Astrocyte (in vitro differentiated cells and primary cell): ENCODE results near the gene GGA2. TPM values are rescaled to one million over a fixed set of nuclear protein-coding genes. Genes with fewer than 3 reads are reported as not detected.

ENCODE experiments used
- DNase-seq: peaks from one replicate; pipeline ENCODE4 v3.0.0-alpha.2; 2010; ENCODE audit warnings: low read depth
- FAIRE-seq: peaks from 2 replicates; lab custom pipeline; 2011; peaks lifted over from hg19 to GRCh38; lab: Jason Lieb, UNC
- H2AFZ ChIP-seq: 2 replicates; pipeline ENCODE4 v1.6.0; 2012; ENCODE audit warnings: low read depth, low read length, inconsistent platforms
- H3K27ac ChIP-seq: 2 replicates; pipeline ENCODE4 v1.5.1; 2011; ENCODE audit warnings: low read depth, low read length, inconsistent platforms
- H3K27me3 ChIP-seq: 2 replicates; pipeline ENCODE4 v1.6.0; 2011; ENCODE audit warnings: low read length, inconsistent platforms; ENCODE audit not compliant: insufficient read depth
- H3K36me3 ChIP-seq: 2 replicates; pipeline ENCODE4 v1.5.1; 2011; ENCODE audit warnings: low read length, inconsistent platforms; ENCODE audit not compliant: insufficient read depth
- H3K4me1 ChIP-seq: 2 replicates; pipeline ENCODE4 v1.5.1; 2011; ENCODE audit warnings: low read length, inconsistent platforms; ENCODE audit not compliant: insufficient read depth
- H3K4me2 ChIP-seq: 2 replicates; pipeline ENCODE4 v1.6.0; 2012; ENCODE audit warnings: low read length, inconsistent platforms
- H3K4me3 ChIP-seq: 2 replicates; pipeline ENCODE4 v1.5.1; 2011; ENCODE audit warnings: low read depth, mild to moderate bottlenecking, low read length, inconsistent platforms; ENCODE audit not compliant: insufficient read depth
- H3K79me2 ChIP-seq: 2 replicates; pipeline ENCODE4 v1.6.0; 2012; ENCODE audit warnings: mild to moderate bottlenecking, low read length, inconsistent platforms; ENCODE audit not compliant: insufficient read depth
- H3K9ac ChIP-seq: 2 replicates; pipeline ENCODE4 v1.6.0; 2012; ENCODE audit warnings: mild to moderate bottlenecking, low read length, inconsistent platforms
- H3K9me3 ChIP-seq: 2 replicates; pipeline ENCODE4 v1.5.1; 2012; ENCODE audit warnings: low read depth, mild to moderate bottlenecking, low read length, inconsistent platforms; ENCODE audit not compliant: insufficient read depth
- H4K20me1 ChIP-seq: 2 replicates; pipeline ENCODE4 v1.6.0; 2012; ENCODE audit warnings: low read length, inconsistent platforms; ENCODE audit not compliant: insufficient read depth
- H3K27ac Mint-ChIP-seq: one replicate; pipeline ENCODE4 v1.8.0; 2021; ENCODE audit warnings: mild to moderate bottlenecking, mixed read lengths; ENCODE audit not compliant: unreplicated experiment
- H3K27me3 Mint-ChIP-seq: one replicate; pipeline ENCODE4 v1.8.0; 2021; ENCODE audit warnings: low read depth, mixed read lengths; ENCODE audit not compliant: unreplicated experiment
- H3K36me3 Mint-ChIP-seq: one replicate; pipeline ENCODE4 v1.8.0; 2021; ENCODE audit warnings: low read depth, mixed read lengths; ENCODE audit not compliant: unreplicated experiment
- H3K4me1 Mint-ChIP-seq: one replicate; pipeline ENCODE4 v1.8.0; 2021; ENCODE audit warnings: low read depth, mixed read lengths; ENCODE audit not compliant: unreplicated experiment
- H3K4me3 Mint-ChIP-seq: one replicate; pipeline ENCODE4 v1.8.0; 2021; ENCODE audit warnings: mild to moderate bottlenecking, moderate library complexity, mixed read lengths; ENCODE audit not compliant: unreplicated experiment
- H3K9me3 Mint-ChIP-seq: one replicate; pipeline ENCODE4 v1.8.0; 2021; ENCODE audit warnings: mild to moderate bottlenecking, mixed read lengths; ENCODE audit not compliant: unreplicated experiment
- EZH2 ChIP-seq: IDR thresholded peaks from 2 replicates; pipeline ENCODE4 v1.6.1; 2012; ENCODE audit warnings: mild to moderate bottlenecking, low read length, inconsistent platforms; ENCODE audit not compliant: insufficient read depth
- total RNA-seq: library from RNA; stranded (reverse); gene quantifications from 2 replicates; pipeline ENCODE4 v1.2.1, GENCODE V29; 2021
- TF ChIP-seq, protein P1 (sequence below): IDR thresholded peaks from 2 replicates; pipeline ENCODE4 v1.5.1; 2011; ENCODE audit warnings: low read depth, mild to moderate bottlenecking, inconsistent platforms, low read length, moderate library complexity; ENCODE audit not compliant: insufficient read depth

The GGA2 gene
- total RNA-seq, 1 donor from 2014 or later, result 84.0 TPM

DNA sequence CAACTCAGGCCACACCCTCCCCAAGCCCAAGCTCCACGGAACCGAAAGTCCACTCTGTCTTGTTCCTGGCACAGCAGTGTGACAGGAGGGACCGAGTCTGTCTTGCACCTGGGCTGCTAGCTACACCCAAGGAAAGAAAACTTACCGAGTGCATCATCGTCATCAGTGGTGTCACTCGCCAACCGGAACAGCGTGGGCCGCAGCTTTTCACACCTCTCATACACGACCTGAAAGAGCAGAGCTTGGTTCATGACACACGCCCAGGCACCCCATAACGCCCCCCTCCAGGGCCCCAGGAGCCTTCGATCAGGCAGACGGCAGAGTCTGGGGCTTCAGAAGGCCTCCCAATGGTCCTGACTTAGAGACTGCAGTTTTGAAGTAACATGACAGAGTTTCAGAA is 27.5 kb downstream of the GGA2 start:
- H3K79me2 ChIP-seq, result no peaks in the 10 kb centered on the region
- Mint-ChIP-seq H3K9me3 (no peaks in the 10 kb centered on the region), H3K27me3 (no peaks in the 10 kb centered on the region), H3K4me3 (no peak overlapping the region), H3K4me1 (no peaks in the 10 kb centered on the region), H3K27ac (no peak overlapping the region), H3K36me3 (peaks cover 36% of the 10 kb centered on the region)
- TF ChIP-seq, protein P1, sequence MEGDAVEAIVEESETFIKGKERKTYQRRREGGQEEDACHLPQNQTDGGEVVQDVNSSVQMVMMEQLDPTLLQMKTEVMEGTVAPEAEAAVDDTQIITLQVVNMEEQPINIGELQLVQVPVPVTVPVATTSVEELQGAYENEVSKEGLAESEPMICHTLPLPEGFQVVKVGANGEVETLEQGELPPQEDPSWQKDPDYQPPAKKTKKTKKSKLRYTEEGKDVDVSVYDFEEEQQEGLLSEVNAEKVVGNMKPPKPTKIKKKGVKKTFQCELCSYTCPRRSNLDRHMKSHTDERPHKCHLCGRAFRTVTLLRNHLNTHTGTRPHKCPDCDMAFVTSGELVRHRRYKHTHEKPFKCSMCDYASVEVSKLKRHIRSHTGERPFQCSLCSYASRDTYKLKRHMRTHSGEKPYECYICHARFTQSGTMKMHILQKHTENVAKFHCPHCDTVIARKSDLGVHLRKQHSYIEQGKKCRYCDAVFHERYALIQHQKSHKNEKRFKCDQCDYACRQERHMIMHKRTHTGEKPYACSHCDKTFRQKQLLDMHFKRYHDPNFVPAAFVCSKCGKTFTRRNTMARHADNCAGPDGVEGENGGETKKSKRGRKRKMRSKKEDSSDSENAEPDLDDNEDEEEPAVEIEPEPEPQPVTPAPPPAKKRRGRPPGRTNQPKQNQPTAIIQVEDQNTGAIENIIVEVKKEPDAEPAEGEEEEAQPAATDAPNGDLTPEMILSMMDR, result no peak
- TF ChIP-seq EZH2, result no peak
- H3K4me2 ChIP-seq, result no peak overlapping the region
- H2AFZ ChIP-seq, result no peak overlapping the region
- no peaks in the 10 kb centered on the region for H3K9me3 ChIP-seq
- peaks cover 29% of the 10 kb centered on the region for H3K36me3 ChIP-seq
- H3K4me1 ChIP-seq, result no peaks in the 10 kb centered on the region
- no peak overlapping the region for H3K4me3 ChIP-seq
- FAIRE-seq, result no peak
- DNase-seq, result no peak
- no peak overlapping the region for H3K27ac ChIP-seq
- no peaks in the 10 kb centered on the region for H3K27me3 ChIP-seq
- H4K20me1 ChIP-seq, result peaks cover 4% of the 10 kb centered on the region
- no peak overlapping the region for H3K9ac ChIP-seq

DNA sequence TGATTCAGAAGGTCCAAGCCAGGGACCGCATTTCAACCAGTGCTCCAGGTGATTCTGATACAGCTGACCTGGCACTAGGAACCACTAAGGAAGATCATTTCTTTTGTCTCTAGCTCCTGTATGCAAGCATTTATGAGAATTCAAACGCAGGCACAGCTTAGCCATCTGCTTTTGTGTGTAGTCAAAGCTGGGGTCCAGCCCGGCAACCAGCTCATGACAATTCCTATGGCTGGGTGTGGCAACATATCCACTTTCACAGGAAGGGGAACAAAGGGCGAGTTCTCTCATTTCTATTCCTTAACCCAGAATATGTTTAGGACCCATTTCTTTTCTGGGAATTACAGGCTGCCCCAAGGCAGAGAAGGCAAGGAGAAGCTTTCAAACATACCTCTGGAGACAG is 30.0 kb downstream of the GGA2 start:
- FAIRE-seq (no peak), DNase-seq (no peak)
- Histone ChIP-seq H2AFZ (no peak overlapping the region), H4K20me1 (peaks cover 4% of the 10 kb centered on the region), H3K9me3 (no peaks in the 10 kb centered on the region), H3K9ac (no peak overlapping the region), H3K36me3 (peaks cover 25% of the 10 kb centered on the region), H3K4me2 (no peak overlapping the region), H3K4me3 (no peak overlapping the region), H3K27ac (no peak overlapping the region), H3K79me2 (no peaks in the 10 kb centered on the region), H3K27me3 (no peaks in the 10 kb centered on the region), H3K4me1 (no peaks in the 10 kb centered on the region)
- Mint-ChIP-seq H3K9me3 (no peaks in the 10 kb centered on the region), H3K4me3 (no peak overlapping the region), H3K36me3 (peaks cover 29% of the 10 kb centered on the region), H3K27ac (no peak overlapping the region), H3K4me1 (no peaks in the 10 kb centered on the region), H3K27me3 (no peaks in the 10 kb centered on the region)
- no peak for TF ChIP-seq EZH2

DNA sequence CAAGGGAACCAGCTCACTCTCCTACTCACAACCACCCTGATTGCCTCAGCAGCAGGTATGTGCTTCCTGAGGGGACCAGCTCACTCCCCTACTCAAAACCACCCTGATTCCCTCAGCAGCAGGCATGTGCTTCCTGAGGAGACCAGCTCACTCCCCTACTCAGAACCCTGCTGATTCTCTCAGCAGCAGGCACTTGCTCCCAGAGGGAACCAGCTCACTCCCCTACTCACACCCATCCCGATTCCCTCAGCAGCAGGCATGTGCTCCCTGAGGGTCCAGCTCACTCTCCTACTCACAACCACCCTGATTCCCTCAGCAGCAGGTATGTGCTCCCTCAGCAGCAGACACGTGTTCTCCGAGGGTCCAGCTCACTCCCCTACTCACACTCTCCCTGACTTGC is 31.2 kb downstream of the GGA2 start:
- peaks cover 30% of the 10 kb centered on the region for H3K36me3 Mint-ChIP-seq
- H3K4me2 ChIP-seq, result no peak overlapping the region
- no peaks in the 10 kb centered on the region for H3K79me2 ChIP-seq
- H3K9me3 ChIP-seq, result no peaks in the 10 kb centered on the region
- DNase-seq (no peak), FAIRE-seq (no peak)
- H3K9me3 Mint-ChIP-seq, result no peaks in the 10 kb centered on the region
- no peak overlapping the region for H3K9ac ChIP-seq
- no peak overlapping the region for H3K27ac ChIP-seq
- no peak overlapping the region for H3K4me3 Mint-ChIP-seq
- H3K4me1 Mint-ChIP-seq, result no peaks in the 10 kb centered on the region
- no peak overlapping the region for H3K27ac Mint-ChIP-seq
- peaks cover 25% of the 10 kb centered on the region for H3K36me3 ChIP-seq
- no peak for TF ChIP-seq EZH2
- TF ChIP-seq, protein P1, result no peak
- no peak overlapping the region for H3K4me3 ChIP-seq
- peaks cover 4% of the 10 kb centered on the region for H4K20me1 ChIP-seq
- no peak overlapping the region for H2AFZ ChIP-seq
- no peaks in the 10 kb centered on the region for H3K4me1 ChIP-seq
- H3K27me3 ChIP-seq, result no peaks in the 10 kb centered on the region
- H3K27me3 Mint-ChIP-seq, result no peaks in the 10 kb centered on the region
